ENCODE measurements around the gene CLCN3. TPM values are rescaled to one million over a fixed set of nuclear protein-coding genes. Genes with fewer than 3 reads are reported as not detected.
A peak's percentile ranks its signal among the peaks of the same experiment; 100 is the strongest.

Gene CLCN3
- total RNA-seq, 3 donors from 2014 or later (not counting 1 experiment from before 2014, with no cell fraction given) = 20.7 to 26.0 (median 21.0) TPM

DNA sequence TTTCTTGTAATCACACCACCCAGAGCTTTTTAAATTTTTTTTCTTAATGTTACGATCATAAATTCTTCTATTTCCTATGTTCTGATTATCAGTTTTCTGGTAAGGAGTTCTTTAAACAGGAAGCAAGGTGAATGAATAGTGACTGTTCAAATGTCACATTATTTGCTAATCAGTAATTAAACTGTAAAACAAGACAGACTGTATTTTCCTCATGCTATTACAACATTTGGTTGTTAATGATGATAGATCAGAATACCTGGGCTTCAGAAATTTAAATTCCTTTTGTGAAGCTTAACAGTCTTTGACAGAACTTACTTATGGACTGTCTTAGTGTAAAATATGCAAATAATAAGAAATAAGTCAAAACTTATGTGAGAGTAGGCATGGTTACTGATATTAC lies 41.4 kb downstream of the CLCN3 start:
- WGBS (ENCODE audit: insufficient coverage) = no CpG with 5 or more reads among the region's 1 CpG
- no peak overlapping the region for H3K27ac ChIP-seq (ENCODE audit: low read length)
- H3K27me3 ChIP-seq (ENCODE audit: control insufficient read depth, insufficient read depth, low read length) = no peaks in the 10 kb centered on the region
- no peaks in the 10 kb centered on the region for H3K36me3 ChIP-seq (ENCODE audit: control insufficient read depth, insufficient read depth, low read length)
- no peaks in the 10 kb centered on the region for H3K36me3 Mint-ChIP-seq
- DNase-seq (no peak), ATAC-seq (no peak)
- peaks cover 4% of the 10 kb centered on the region for H3K4me1 ChIP-seq (ENCODE audit: control insufficient read depth, insufficient read depth, low read length)
- TF ChIP-seq, protein P1, sequence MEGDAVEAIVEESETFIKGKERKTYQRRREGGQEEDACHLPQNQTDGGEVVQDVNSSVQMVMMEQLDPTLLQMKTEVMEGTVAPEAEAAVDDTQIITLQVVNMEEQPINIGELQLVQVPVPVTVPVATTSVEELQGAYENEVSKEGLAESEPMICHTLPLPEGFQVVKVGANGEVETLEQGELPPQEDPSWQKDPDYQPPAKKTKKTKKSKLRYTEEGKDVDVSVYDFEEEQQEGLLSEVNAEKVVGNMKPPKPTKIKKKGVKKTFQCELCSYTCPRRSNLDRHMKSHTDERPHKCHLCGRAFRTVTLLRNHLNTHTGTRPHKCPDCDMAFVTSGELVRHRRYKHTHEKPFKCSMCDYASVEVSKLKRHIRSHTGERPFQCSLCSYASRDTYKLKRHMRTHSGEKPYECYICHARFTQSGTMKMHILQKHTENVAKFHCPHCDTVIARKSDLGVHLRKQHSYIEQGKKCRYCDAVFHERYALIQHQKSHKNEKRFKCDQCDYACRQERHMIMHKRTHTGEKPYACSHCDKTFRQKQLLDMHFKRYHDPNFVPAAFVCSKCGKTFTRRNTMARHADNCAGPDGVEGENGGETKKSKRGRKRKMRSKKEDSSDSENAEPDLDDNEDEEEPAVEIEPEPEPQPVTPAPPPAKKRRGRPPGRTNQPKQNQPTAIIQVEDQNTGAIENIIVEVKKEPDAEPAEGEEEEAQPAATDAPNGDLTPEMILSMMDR (IDR thresholded peaks at IDR 0.05) = no peak
- no peaks in the 10 kb centered on the region for H3K27me3 Mint-ChIP-seq (ENCODE audit: low read depth in 2 of 2)
- no peaks in the 10 kb centered on the region for H3K9me3 ChIP-seq (ENCODE audit: control insufficient read depth, insufficient read depth, low read length)
- intact Hi-C loops (cut with micrococcal nuclease) = loop anchor here (2.0 kb wide), 1 partner anchor 49 kb away; the partner anchor contains the start of gene NEK1
- no peak overlapping the region for H3K4me3 ChIP-seq (ENCODE audit: low read length)
- no peak overlapping the region for H3K4me3 Mint-ChIP-seq
- peaks cover 26 to 33% of the 10 kb centered on the region in 2 donors for H3K4me1 Mint-ChIP-seq
- H3K27ac Mint-ChIP-seq = peak overlapping the region in 1 of 2 donors; percentile 49
- H3K9me3 Mint-ChIP-seq = no peaks in the 10 kb centered on the region

DNA sequence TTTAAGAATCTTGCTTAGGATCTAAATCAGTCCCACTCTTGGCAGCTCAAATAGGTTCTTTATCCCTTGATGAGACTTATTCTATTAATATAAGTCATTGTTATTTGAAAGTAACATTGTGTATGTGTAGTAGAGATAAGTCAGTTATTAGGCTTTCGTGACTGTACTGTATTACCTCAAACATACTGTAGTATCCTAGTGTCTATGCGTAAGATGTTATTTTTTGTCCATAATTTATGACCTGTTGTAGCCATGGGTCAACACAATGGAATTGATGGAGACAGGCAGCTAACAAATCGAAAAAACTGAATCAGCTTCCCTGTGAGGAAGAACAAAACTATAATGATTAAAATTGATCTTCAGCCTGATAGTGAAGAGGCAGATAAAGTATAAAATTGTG lies 41.8 kb downstream of the CLCN3 start:
- no peak for ATAC-seq
- Mint-ChIP-seq H3K9me3 (no peaks in the 10 kb centered on the region), H3K27ac (peak overlapping the region; percentile 49), H3K4me1 (peaks cover 26 to 33% of the 10 kb centered on the region in 2 donors), H3K4me3 (no peak overlapping the region), H3K36me3 (no peaks in the 10 kb centered on the region), H3K27me3 (ENCODE audit: low read depth in 2 of 2) (no peaks in the 10 kb centered on the region)
- 98% methylated on average over 3 of the region's 3 CpGs for WGBS (ENCODE audit: insufficient coverage)
- Histone ChIP-seq H3K36me3 (ENCODE audit: control insufficient read depth, insufficient read depth, low read length) (no peaks in the 10 kb centered on the region), H3K27me3 (ENCODE audit: control insufficient read depth, insufficient read depth, low read length) (no peaks in the 10 kb centered on the region), H3K4me3 (ENCODE audit: low read length) (no peak overlapping the region), H3K9me3 (ENCODE audit: control insufficient read depth, insufficient read depth, low read length) (no peaks in the 10 kb centered on the region), H3K4me1 (ENCODE audit: control insufficient read depth, insufficient read depth, low read length) (peaks cover 4% of the 10 kb centered on the region), H3K27ac (ENCODE audit: low read length) (no peak overlapping the region)
- intact Hi-C loops (cut with micrococcal nuclease) = no loop called here
- DNase-seq = no peak
- TF ChIP-seq, protein P1 (IDR thresholded peaks at IDR 0.05) = no peak

DNA sequence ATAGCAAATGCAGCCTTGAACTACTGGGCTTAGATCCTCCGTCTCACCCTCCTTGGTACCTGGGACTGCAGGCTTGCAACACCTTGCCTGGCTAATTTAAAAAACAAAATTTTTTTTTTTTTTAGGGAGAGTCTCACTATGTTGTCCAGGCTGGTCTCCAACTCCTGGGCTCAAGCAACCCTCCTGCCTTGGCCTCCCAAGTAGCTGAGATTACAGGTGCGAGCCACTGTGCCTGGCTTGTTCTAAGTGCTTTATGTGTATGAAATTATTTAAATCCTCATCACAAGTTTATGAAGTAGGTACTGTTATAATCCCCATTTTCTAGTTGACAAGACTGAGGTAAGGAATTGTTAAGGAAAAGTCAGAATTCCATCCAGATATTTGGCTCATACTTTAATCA lies 43.0 kb downstream of the CLCN3 start:
- H3K9me3 Mint-ChIP-seq = no peaks in the 10 kb centered on the region
- H3K4me1 Mint-ChIP-seq = peaks cover 26 to 33% of the 10 kb centered on the region in 2 donors
- Histone ChIP-seq H3K9me3 (ENCODE audit: control insufficient read depth, insufficient read depth, low read length) (no peaks in the 10 kb centered on the region), H3K27me3 (ENCODE audit: control insufficient read depth, insufficient read depth, low read length) (no peaks in the 10 kb centered on the region), H3K4me1 (ENCODE audit: control insufficient read depth, insufficient read depth, low read length) (peaks cover 4% of the 10 kb centered on the region), H3K4me3 (ENCODE audit: low read length) (no peak overlapping the region), H3K27ac (ENCODE audit: low read length) (no peak overlapping the region), H3K36me3 (ENCODE audit: control insufficient read depth, insufficient read depth, low read length) (no peaks in the 10 kb centered on the region)
- no peaks in the 10 kb centered on the region for H3K36me3 Mint-ChIP-seq
- H3K4me3 Mint-ChIP-seq = no peak overlapping the region
- no peaks in the 10 kb centered on the region for H3K27me3 Mint-ChIP-seq (ENCODE audit: low read depth in 2 of 2)
- DNase-seq (no peak), ATAC-seq (no peak)
- intact Hi-C loops (cut with micrococcal nuclease) = no loop called here
- TF ChIP-seq, protein P1 (IDR thresholded peaks at IDR 0.05) = no peak
- 100% methylated on average over 1 of the region's 2 CpGs for WGBS (ENCODE audit: insufficient coverage)
- H3K27ac Mint-ChIP-seq = no peak overlapping the region

DNA sequence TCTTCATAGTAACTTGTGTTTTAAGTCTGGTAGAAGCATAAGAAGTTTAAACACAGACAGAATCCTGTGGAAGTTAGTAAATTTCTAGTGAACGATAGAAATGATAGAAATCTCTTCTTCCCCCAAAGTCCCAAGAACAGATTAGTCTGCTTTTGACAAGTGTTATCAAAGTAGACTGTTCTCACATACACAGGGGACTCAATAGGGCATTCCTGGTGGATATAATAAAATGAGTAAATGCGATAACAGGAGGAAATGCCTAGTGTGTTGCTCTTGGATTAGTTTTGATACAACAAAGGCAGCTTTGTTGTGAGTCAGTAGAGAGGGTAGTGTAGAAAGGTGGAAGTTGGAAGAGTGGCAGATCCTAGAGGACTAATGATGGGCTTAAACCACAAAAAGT lies 43.5 kb downstream of the CLCN3 start:
- Mint-ChIP-seq H3K27ac (no peak overlapping the region), H3K27me3 (ENCODE audit: low read depth in 2 of 2) (no peaks in the 10 kb centered on the region), H3K9me3 (no peaks in the 10 kb centered on the region), H3K4me1 (peaks cover 26 to 33% of the 10 kb centered on the region in 2 donors), H3K4me3 (no peak overlapping the region), H3K36me3 (no peaks in the 10 kb centered on the region)
- DNase-seq = no peak
- Histone ChIP-seq H3K27me3 (ENCODE audit: control insufficient read depth, insufficient read depth, low read length) (no peaks in the 10 kb centered on the region), H3K27ac (ENCODE audit: low read length) (no peak overlapping the region), H3K4me1 (ENCODE audit: control insufficient read depth, insufficient read depth, low read length) (peaks cover 4% of the 10 kb centered on the region), H3K4me3 (ENCODE audit: low read length) (no peak overlapping the region), H3K36me3 (ENCODE audit: control insufficient read depth, insufficient read depth, low read length) (no peaks in the 10 kb centered on the region), H3K9me3 (ENCODE audit: control insufficient read depth, insufficient read depth, low read length) (no peaks in the 10 kb centered on the region)
- intact Hi-C loops (cut with micrococcal nuclease) = no loop called here
- TF ChIP-seq, protein P1 (IDR thresholded peaks at IDR 0.05) = no peak
- WGBS (ENCODE audit: insufficient coverage) = 96% methylated on average over 1 of the region's 2 CpGs
- ATAC-seq = no peak
